Anterior cingulate cortex (tissue), 58 donors: ENCODE results near the gene DNA2.

Experiments used
- DNase-seq, 58 donors: peaks; one replicate each; lab custom pipeline; 2025; lab: John Stamatoyannopoulos, UW

Gene DNA2

DNA sequence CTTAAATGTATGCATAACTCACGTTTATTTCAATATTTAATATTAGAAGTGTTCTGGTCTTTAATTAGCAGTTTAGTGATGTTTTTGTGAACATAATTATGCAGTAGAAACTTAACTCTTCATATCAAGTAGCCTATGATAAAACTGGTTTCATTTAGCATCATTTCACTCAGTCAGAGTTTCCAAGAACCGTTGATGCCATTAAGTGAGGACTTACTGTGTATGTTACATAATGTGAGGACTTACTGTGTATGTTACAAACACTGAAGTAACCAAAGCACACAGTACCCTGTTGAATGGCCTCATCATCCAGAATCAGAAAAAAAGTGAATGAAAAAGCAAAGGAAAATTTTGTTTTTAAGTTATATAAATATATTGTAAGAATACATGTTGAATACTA lies 106.2 kb downstream of the DNA2 start:
- no peak for DNase-seq

DNA sequence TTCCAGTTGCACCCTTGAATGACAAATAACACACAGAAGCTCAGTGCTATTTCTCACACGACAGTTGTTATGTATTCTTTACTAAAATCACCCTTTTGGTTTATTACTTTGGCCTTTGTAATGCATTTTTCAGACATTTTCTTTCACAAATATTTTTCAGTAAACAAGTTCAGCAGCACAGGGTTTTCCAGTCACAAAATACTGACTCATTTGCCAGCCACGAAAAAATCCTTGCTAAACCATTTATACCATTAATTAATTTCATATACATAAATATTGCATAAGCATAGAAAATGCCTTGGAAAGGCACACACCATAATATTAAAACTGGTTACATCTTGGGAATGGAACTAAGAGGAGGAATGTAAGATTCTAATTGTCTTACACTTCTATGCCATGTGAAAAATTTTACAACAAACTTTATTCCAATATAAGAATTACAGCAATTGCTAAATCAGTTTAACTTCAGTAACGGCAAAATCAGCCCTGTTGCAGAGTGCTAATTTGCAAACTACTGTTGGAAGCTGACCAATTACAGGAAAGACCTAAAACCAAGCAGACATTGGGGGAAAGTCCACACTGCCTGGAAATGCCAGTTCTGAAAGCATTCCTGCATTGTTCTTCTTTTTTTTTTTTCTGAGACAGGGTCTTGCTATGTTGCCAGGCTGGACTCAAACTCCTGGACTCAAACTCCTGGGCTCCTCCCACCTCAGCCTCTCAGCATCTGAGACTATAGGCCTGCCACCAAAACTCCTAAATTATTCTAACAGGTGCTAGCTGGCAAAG lies 107.5 kb downstream of the DNA2 start:
- DNase-seq: no peak
